Adipocyte (in vitro differentiated cells): Measurements from ENCODE around the gene RANBP17.
A peak's percentile ranks its signal among the peaks of the same experiment; 100 is the strongest.

Source experiments
- DNase-seq: peaks from one replicate; pipeline ENCODE4 v3.0.0-alpha.2; 2015; ENCODE audit warnings: low read depth
- H3K27me3 ChIP-seq: replicated peaks from 2 replicates; pipeline ENCODE4 v1.7.0; 2013; ENCODE audit warnings: mild to moderate bottlenecking, low read length, moderate library complexity; ENCODE audit not compliant: control insufficient read depth, insufficient read depth
- H3K36me3 ChIP-seq: 2 replicates; pipeline ENCODE4 v1.7.0; 2013; ENCODE audit warnings: low read length, mild to moderate bottlenecking, moderate library complexity; ENCODE audit not compliant: control insufficient read depth, insufficient read depth, severe bottlenecking
- H3K4me1 ChIP-seq: 2 replicates; pipeline ENCODE4 v1.7.0; 2013; ENCODE audit warnings: mild to moderate bottlenecking, low read length, moderate library complexity; ENCODE audit not compliant: control insufficient read depth, insufficient read depth
- H3K4me3 ChIP-seq: 2 replicates; pipeline ENCODE4 v1.7.0; 2013; ENCODE audit warnings: mild to moderate bottlenecking, low read length, moderate library complexity
- H3K9ac ChIP-seq: 2 replicates; pipeline ENCODE4 v1.7.0; 2013; ENCODE audit warnings: mild to moderate bottlenecking, low read length, moderate library complexity
- H3K9me3 ChIP-seq: 2 replicates; pipeline ENCODE4 v1.7.0; 2013; ENCODE audit warnings: mild to moderate bottlenecking, low read length, moderate library complexity; ENCODE audit not compliant: control insufficient read depth

Gene RANBP17

DNA sequence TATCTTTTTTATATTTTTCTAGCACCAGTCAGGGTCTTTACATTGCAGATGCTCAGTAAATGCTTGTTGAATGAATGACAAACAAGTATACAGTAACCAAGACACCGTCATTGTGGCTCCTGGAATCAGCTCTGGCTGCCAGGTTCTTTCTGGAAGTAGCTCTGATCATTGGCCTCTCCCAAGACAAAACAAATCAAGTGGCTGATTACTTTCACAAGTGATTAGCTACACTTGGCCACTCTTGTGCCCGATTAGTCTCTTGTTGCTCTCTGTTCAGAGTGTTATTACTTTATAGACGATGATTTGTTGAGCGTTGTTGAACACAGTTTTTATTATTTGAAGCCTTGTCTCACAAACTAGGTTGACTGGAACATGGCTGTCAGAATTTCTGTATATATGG, 327.6 kb downstream of the RANBP17 start:
- H3K9ac ChIP-seq, result no peak overlapping the region
- no peak overlapping the region for H3K4me3 ChIP-seq
- H3K4me1 ChIP-seq, result no peaks in the 10 kb centered on the region
- H3K9me3 ChIP-seq, result no peaks in the 10 kb centered on the region
- DNase-seq, result no peak
- H3K27me3 ChIP-seq, result no peaks in the 10 kb centered on the region
- no peaks in the 10 kb centered on the region for H3K36me3 ChIP-seq

DNA sequence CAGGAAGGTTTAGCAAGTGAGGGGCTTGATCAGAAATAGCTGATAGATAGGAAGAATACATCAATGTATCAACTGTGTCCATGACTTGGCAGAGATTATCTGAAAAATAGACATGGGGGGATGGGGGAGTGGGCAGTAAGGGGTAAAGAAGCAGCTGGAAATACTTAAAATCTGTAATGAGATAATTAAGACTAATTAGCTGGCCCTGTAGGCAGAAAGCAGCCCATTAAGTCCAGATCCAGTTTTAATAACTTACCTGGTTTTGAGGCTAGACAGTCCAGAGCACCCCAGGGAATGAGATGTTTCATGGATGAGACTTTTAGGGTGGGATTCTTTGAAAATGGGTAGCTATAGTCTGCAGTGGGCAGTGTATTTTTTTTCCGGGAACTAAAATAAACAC, 330.3 kb downstream of the RANBP17 start:
- Histone ChIP-seq H3K9me3 (no peaks in the 10 kb centered on the region), H3K4me1 (no peaks in the 10 kb centered on the region), H3K4me3 (no peak overlapping the region), H3K9ac (no peak overlapping the region), H3K36me3 (no peaks in the 10 kb centered on the region), H3K27me3 (no peaks in the 10 kb centered on the region)
- no peak for DNase-seq

DNA sequence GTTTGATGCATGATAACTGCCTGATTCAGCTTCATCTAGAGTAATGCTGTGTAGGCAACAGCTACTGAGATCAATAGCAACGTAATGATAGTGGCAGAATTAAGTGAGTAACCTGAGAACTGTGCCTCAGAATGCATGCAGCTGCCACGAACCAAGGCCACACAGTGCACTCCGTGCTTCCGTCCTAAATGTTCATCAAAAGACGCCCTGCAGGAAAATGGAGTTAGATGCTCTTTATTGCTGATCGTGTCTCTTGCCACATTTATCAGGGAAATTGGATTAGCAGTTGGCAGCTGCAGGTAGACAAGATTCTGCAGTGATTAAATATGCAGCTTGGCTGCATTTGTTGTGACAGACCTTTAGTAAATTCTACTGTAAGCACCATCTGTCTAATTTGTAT, 339.5 kb downstream of the RANBP17 start:
- H3K9me3 ChIP-seq, result no peaks in the 10 kb centered on the region
- no peak for DNase-seq
- no peaks in the 10 kb centered on the region for H3K36me3 ChIP-seq
- H3K27me3 ChIP-seq, result no peaks in the 10 kb centered on the region
- H3K4me3 ChIP-seq, result no peak overlapping the region
- H3K9ac ChIP-seq, result no peak overlapping the region
- H3K4me1 ChIP-seq, result no peaks in the 10 kb centered on the region

DNA sequence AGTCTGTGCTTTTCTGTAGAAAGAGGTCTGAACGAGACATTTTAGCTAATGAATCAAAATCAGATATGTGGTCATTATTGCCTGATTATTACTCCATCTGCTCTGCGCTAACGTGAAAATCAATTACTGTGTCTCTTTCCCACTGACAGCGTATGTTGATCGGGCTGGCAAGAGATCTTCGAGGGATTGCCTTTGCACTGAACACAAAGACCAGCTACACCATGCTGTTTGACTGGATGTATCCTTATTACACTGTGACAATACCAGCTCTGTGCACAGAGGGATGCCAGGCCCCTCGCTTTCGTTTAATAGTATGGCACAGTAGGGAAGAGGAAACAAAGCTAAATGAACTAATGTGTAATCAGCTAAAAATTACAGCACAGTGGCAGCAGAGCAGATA, 343.6 kb downstream of the RANBP17 start:
- no peak for DNase-seq
- Histone ChIP-seq H3K9ac (no peak overlapping the region), H3K4me3 (no peak overlapping the region), H3K4me1 (no peaks in the 10 kb centered on the region), H3K36me3 (no peaks in the 10 kb centered on the region), H3K27me3 (no peaks in the 10 kb centered on the region), H3K9me3 (no peaks in the 10 kb centered on the region)

DNA sequence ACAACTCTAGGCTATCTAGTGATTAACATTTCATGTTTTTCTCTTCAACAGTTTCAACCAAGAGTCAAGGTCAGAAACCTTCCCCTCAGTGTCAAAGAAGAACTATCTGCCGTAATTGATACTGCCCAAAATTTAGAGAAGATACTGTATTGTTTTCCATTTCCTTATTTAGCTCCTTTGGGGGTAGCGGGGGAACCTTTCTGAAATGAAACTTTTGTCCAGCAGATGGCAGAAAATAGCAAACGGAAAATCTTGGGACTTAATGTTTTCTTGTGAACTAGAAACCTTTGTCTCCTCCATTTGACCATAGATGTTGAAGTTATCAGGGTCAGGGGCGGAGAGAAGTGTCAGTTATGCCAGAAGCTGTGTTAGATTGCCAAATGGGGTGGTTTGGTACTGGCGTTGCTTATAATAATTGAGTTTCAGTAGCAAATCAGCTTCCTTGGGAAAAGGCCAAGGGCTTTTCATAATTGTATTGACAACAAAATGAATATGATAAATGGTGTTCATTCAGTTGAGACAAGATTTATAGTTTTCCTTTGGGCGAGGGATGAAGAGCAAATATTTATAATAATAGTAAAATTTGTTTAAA, 345.5 kb downstream of the RANBP17 start:
- no peak overlapping the region for H3K9ac ChIP-seq
- no peaks in the 10 kb centered on the region for H3K36me3 ChIP-seq
- peak; percentile 85 for DNase-seq

DNA sequence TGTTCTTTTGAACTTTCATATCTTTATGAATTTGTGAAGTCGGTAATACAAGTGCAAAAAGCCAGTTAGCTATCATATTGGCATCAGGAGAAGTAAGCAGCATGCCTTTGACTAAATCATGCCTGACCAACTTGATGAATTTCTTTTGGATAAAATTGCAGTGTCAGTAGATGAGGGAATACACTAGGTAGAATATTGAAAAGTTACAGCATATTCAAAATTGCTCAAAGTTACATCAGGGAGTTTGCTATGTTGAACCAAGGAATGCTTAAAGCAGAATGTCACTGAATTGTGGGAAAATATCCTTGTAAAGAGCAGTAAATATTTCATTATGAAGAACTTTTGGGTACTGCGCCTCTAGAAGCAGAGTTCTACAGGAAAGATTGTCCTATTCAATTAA, 360.1 kb downstream of the RANBP17 start:
- H3K27me3 ChIP-seq, result no peaks in the 10 kb centered on the region

More for the DNA sequence above, 345.5 kb downstream of the RANBP17 start:
- Histone ChIP-seq H3K4me1 (no peaks in the 10 kb centered on the region), H3K4me3 (no peak overlapping the region), H3K9me3 (no peaks in the 10 kb centered on the region), H3K27me3 (no peaks in the 10 kb centered on the region)

DNA sequence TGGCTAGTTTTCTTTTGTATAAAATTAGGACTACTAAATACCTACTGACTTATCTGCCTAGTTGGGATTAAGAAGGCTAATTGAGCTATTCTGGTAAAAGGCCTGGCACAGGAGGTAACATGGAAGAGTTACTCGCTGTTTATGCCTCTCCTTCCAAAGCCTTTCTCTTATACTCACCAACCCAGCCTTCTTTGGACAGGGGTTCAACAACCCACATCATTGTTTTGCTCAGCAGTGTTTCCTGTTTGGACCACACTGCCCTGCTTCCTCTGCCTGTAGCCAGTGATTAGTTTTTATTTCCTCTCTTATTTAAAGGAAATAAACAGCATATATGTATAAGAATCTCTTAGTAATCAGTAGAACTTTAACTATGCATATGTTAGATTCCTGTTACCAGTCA, 362.1 kb downstream of the RANBP17 start:
- Histone ChIP-seq H3K4me1 (no peaks in the 10 kb centered on the region), H3K9me3 (no peaks in the 10 kb centered on the region), H3K9ac (no peak overlapping the region), H3K27me3 (no peaks in the 10 kb centered on the region), H3K36me3 (no peaks in the 10 kb centered on the region), H3K4me3 (no peak overlapping the region)
- no peak for DNase-seq

More for the DNA sequence above, 360.1 kb downstream of the RANBP17 start:
- no peak overlapping the region for H3K9ac ChIP-seq
- H3K36me3 ChIP-seq, result no peaks in the 10 kb centered on the region
- H3K9me3 ChIP-seq, result no peaks in the 10 kb centered on the region
- DNase-seq, result peak; percentile 56
- no peaks in the 10 kb centered on the region for H3K4me1 ChIP-seq
- no peak overlapping the region for H3K4me3 ChIP-seq

DNA sequence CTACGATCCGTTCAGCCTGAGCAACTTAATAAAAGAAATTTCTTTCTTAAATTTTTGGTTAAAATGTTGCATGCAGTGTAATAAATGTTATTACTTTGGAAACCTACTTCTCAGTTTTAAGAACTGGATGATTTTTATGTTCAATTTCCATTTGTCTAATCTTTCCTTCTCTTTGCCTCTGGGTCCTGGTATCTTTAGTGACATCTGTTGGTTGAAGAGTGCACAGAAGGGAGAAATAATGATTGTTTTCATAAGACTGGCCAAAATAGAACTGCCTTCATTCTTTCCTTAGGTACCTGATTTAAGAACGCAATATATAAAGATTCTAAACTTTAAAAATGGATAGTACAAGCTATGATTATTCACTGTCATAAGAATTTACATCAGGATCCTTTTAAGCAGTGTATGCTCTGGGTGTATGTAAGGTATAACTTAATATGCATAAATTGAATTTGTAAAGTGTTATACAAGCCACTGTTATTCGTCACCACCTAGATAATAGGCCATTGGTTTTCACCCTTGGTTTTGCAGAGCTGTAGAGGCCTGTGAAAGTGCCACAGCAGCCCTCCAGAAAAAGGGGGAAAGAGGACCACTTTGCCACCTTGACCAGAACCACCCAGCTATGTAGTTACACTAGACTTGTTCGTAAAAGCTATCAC, 364.4 kb downstream of the RANBP17 start:
- H3K27me3 ChIP-seq, result no peaks in the 10 kb centered on the region
- peak; percentile 18 for DNase-seq
- no peak overlapping the region for H3K4me3 ChIP-seq

DNA sequence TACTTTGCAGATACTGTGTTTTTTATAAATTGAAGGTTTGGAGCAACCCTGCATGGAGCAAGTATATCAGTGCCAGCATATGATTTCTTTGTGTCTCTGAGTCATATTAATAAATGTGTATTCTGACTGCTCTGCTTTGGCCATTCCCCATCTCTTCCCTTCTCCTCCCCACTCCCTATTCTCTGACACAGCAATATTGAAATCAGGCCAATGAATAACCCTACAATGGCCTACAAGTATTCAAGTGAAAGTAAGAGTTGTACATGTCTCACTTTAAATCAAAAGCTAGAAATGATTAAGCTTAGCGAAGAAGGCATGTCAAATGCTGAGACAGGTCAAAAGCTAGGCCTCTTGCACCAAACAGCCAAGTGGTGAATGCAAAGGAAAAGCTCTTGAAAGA, 365.0 kb downstream of the RANBP17 start:
- H3K4me3 ChIP-seq, result no peak overlapping the region
- no peak for DNase-seq
- no peaks in the 10 kb centered on the region for H3K27me3 ChIP-seq

More for the DNA sequence above, 364.4 kb downstream of the RANBP17 start:
- Histone ChIP-seq H3K4me1 (no peaks in the 10 kb centered on the region), H3K9ac (no peak overlapping the region), H3K9me3 (no peaks in the 10 kb centered on the region), H3K36me3 (no peaks in the 10 kb centered on the region)

DNA sequence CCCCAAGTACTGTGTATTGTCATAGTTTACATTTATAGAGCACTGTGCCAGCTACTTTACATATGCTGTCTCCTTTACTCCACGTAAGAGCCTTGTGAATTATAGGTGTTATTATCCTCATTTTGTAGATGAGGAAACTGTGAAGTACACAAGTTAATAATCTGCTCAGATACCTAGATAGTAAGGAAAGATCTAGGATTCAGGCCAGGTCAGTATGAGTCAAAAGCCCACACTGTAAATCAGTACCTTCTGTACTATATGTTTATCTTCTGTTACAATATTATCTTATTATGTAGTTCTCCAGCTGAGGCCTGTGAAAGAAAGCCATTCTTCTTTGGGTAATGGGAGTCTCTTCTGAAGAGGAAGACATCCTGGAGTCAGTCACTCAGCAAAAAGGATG, 374.8 kb downstream of the RANBP17 start:
- H3K4me1 ChIP-seq, result no peaks in the 10 kb centered on the region
- H3K9ac ChIP-seq, result no peak overlapping the region
- no peak for DNase-seq

More for the DNA sequence above, 365.0 kb downstream of the RANBP17 start:
- H3K9ac ChIP-seq, result no peak overlapping the region
- no peaks in the 10 kb centered on the region for H3K36me3 ChIP-seq
- no peaks in the 10 kb centered on the region for H3K9me3 ChIP-seq
- H3K4me1 ChIP-seq, result no peaks in the 10 kb centered on the region

DNA sequence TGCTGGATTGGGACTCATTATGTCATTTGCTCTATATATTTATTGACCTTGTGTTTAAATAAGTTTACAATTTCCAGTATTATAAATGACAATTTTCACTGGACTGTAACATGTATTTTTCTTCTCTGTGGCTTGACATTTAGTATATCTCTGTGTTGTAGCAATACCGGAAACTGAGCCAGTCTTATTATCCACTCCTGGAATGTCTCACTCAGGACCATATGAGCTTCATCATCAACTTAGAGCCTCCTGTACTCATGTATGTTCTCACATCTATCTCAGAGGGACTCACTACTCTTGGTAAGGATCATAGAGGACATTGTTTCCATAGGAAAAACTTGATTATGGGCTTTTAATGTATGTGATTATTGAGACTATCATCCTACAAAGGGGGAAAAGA, 380.7 kb downstream of the RANBP17 start:
- Histone ChIP-seq H3K27me3 (no peaks in the 10 kb centered on the region), H3K9me3 (no peaks in the 10 kb centered on the region), H3K4me3 (no peak overlapping the region), H3K36me3 (no peaks in the 10 kb centered on the region), H3K4me1 (no peaks in the 10 kb centered on the region), H3K9ac (no peak overlapping the region)
- DNase-seq, result peak; percentile 46

More for the DNA sequence above, 374.8 kb downstream of the RANBP17 start:
- no peaks in the 10 kb centered on the region for H3K36me3 ChIP-seq
- no peak overlapping the region for H3K4me3 ChIP-seq
- H3K9me3 ChIP-seq, result no peaks in the 10 kb centered on the region
- no peaks in the 10 kb centered on the region for H3K27me3 ChIP-seq

DNA sequence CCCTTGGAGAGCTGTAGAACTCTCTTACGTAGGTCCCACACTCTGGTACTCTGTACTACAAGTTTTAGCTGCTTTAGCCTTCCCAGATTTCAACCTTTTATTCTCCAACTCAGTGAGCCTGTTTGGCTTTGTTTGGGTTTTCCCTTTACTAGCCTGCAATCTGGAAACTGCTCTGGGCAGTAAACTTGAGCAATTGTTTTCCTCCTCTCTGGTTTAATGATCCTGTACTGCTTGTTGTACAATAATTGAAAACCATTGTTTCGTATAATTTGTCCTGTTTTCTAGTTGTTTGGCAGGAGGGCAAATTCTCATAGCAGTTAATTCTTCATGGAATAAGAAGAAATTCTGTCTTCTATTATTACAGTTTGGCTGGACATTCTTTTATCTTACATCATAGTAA, 384.4 kb downstream of the RANBP17 start:
- H3K4me1 ChIP-seq, result no peaks in the 10 kb centered on the region
- H3K27me3 ChIP-seq, result no peaks in the 10 kb centered on the region
- H3K36me3 ChIP-seq, result no peaks in the 10 kb centered on the region
- peak; percentile 30 for DNase-seq
- H3K4me3 ChIP-seq, result no peak overlapping the region
- no peak overlapping the region for H3K9ac ChIP-seq
- peaks cover 16% of the 10 kb centered on the region for H3K9me3 ChIP-seq
